ENCODE results near the gene TCEA2.

DNA sequence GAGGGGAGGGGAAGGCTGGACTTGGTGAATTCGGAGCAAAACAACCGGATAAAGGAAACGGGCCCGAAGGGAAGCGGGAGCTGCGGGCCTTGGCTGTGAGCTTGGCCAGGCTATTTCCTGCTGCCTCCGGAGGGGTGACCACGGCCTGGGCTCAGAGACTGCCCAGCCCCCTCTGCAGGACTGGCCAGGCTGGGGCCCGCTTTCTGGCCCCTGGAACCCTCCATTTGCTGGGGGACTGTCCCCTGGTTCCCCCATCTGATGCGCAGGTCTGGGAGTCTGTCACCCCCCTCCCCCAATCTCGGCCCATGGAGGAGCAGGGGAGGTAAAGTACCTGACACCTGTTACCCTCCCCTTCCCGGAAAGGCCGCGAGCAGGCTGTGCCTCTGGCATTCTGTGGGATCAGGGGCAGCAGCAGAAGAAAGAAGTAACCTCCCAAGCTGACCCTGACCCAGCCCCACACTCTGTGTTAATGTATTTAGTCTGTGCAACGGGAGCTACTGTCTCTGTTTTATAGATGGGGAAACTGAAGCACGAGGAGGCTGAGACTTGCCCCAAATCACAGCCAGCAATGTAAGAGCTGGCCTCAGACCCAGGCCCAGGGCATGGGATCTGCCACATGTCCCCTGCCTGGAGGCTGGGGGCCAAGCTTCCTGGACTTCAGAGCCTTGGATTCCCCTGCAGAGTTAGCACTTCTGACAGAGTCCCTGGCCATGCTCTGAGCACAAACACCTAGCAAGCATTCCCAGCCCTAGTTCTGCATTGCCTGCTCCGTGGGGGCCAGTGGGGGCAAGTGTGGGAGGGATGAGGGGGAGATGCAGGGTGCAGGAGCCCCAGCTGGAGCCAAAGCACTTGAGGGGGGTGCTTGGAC lies 23.5 kb upstream of the TCEA2 start:
- TF ChIP-seq, protein P1, sequence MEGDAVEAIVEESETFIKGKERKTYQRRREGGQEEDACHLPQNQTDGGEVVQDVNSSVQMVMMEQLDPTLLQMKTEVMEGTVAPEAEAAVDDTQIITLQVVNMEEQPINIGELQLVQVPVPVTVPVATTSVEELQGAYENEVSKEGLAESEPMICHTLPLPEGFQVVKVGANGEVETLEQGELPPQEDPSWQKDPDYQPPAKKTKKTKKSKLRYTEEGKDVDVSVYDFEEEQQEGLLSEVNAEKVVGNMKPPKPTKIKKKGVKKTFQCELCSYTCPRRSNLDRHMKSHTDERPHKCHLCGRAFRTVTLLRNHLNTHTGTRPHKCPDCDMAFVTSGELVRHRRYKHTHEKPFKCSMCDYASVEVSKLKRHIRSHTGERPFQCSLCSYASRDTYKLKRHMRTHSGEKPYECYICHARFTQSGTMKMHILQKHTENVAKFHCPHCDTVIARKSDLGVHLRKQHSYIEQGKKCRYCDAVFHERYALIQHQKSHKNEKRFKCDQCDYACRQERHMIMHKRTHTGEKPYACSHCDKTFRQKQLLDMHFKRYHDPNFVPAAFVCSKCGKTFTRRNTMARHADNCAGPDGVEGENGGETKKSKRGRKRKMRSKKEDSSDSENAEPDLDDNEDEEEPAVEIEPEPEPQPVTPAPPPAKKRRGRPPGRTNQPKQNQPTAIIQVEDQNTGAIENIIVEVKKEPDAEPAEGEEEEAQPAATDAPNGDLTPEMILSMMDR (IDR thresholded peaks at IDR 0.05; ENCODE audit: low read length) = no peak
- no peak for TF ChIP-seq EZH2 (optimal IDR thresholded peaks at IDR 0.05; ENCODE audit: low read depth, low read length)

Measured in MM.1S (cell line).